Activated CD8-positive, alpha-beta memory T cell treated with anti-CD3 and anti-CD28 coated beads, Interleukin-2, amount 50 U/mL, for 24 hours (primary cell): Measurements from ENCODE around the gene PDIA2.

Experiments used
- DNase-seq: peaks from one replicate; pipeline ENCODE4 v3.0.0-alpha.2; 2020; ENCODE audit errors: extremely low read depth

PDIA2 gene

DNA sequence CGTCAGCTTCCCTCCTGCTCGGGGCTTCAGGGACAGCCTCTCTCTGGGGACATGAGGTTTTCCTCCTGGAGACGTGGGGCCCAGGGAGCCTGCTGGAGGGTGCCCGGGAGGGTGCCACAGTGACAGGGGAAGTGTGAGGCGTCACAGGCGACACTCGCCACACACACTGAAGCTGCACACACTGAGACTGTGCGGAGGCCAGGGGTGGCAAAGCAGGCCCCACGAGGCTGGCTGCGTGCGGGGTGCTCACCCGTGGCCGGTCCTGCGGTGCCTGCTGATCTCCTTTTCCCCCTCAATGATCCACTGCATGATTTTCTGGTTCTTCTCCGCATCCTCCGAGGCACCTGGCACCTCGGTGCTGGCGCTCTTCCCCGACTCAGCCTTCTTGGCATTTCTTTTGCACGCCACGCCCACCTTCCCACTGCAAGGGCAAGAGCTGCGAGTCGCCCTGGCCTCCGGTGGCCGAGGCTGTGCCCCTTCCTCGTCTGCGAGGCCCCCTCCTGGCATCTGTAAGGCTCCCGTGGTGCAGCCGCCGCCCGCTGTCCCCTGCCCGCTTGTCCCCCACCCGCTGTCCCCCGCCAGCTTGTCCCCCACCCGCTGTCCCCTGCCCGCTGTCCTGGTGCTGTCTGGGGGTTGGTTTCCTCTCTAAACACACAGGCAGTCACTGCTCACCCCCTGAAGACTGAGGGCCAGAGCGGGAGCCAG is 14.0 kb downstream of the PDIA2 start:
- DNase-seq, result no peak

DNA sequence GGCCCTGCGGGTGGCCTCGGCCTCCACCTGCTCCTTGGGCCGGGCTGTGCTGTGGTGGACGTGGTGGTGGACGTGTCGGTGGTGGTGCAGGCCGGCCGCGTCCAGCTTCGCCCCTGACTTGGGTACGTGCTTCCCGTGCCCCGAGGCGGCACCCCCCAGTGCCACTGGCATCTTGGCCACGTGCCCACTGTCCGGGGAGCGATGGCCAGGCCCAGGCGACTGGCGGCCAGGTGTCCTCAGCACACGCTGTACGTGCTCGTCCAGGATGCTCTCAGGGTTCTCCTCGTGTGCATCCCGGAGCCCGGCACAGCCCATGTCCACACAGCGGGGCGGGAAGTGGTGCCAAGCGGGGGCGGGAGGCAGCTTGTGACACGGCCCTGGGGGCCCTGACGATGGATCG is 14.9 kb downstream of the PDIA2 start:
- no peak for DNase-seq

DNA sequence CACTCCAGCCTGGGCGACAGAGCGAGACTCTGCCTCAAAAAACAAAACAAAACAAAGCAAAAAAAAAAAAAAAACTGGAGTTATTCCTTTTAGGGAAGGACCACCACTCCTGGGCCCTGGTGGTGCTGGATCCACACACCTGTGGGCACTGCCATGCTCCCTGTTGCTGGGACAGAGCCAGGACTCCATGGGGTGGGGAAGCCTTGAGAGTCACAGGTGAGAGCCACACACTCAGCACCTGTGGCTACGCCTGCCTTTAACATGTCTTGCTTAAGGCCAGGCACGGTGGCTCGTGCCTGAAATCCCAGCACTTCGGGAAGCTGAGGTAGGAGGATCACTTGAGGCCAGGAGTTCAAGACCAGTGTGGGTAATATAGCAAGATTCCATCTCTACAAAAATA is 18.3 kb downstream of the PDIA2 start:
- no peak for DNase-seq

DNA sequence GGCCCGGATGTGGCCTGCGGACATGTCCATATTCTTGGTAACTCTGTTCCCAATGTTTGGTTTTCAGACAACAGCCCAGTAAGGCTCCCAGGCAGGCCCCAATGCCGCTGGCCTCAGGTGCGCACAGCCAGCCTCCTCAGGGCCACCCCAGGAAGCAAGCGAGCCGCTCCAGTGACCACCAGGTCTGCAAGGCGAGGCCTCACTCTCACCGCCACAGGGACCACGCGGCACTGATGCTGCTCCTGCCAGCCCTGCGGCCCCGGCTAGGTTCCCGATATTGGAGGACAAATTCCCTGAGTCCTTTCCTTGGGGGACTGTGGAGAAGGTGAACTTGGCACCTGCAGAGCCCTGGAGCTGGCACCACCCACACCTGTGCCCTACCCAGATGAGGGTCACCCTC is 19.0 kb downstream of the PDIA2 start:
- no peak for DNase-seq

DNA sequence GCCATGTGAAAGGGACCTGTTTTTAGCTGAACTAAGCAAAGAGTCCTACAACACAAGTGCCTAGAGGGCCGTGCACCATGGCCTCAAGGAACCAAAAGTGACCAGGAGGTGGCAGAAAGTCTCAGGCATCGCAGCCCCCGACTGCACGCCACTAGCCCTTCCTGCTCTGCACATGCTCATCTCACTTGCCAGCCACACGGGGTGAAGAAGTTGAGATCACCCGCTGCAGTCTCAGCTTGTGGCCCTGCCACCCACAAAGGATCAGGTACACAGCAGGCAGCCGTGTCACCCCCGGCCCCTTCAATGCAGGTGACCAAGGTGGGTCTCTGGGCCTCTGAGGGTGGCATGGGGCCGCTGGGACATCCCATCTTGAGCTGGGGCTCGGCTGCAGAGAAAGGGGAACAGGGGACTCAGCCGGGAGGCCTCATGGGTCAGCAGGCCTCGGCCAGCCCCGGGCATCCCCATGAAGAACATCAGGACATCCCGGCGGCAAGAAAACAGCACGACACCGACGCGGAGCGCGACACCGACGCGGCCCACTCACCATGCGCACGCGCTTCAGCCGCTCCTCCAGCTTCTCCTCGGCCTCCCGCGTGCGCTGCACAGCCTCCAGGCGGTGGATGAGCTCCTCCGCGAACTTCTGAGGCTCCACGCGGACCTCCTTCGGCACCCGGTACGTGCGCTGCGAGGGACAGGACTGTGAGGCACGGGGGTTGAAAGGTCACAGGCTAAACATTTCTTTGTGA is 21.0 kb downstream of the PDIA2 start:
- no peak for DNase-seq

DNA sequence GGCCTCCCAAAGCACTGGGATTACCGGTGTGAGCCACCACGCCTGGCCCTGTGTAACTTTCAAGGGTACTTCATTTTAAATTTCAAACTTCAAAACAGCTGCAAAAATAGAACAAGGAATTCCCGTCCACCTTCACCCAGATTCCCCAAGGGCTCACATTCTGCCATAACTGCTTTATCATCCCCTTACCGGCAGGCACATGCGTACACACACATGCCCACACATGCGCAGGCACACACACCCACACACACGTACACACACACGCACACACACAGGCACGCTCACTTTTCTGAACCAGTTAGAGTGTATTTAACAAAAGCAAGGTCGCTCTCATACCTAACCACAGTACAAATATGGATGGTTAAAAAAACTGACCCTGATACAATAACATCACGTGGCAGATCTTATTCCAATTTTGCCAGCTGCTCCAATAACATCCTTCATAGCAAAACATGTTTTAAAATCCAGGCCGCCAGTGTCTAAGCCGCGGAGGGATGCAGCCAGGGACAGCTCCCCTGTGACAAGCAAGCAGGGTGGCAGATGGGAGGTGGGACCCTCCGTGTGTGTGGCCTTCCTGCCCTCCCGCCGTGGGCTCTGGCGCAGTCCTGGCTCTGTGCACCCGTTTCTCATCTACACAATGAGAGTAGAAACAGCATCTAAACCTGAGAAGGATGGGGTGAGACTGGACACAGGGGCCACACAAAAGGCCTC is 23.1 kb downstream of the PDIA2 start:
- DNase-seq, result no peak

DNA sequence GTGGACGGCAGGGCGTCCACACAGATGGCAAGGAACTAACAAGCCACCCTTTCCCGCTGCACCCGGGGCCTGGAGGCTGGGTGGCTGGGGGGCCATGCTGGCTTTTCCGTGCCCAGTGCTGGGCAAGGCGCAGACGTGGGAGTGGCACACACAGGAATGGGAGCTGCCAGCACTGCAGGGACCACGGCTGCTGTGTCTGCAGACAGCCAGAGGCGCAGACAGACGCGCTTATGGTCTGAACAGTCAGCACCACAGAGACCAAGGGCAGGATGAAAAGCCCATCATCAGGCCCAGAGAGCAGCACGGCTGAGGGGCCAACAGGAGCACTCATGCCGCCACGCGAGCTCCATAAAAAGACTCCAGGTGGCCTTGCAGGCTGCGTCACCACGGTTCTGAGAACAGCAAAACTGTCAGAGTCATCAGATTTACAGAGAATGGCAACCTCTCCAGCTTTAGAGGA is 24.0 kb downstream of the PDIA2 start:
- no peak for DNase-seq

DNA sequence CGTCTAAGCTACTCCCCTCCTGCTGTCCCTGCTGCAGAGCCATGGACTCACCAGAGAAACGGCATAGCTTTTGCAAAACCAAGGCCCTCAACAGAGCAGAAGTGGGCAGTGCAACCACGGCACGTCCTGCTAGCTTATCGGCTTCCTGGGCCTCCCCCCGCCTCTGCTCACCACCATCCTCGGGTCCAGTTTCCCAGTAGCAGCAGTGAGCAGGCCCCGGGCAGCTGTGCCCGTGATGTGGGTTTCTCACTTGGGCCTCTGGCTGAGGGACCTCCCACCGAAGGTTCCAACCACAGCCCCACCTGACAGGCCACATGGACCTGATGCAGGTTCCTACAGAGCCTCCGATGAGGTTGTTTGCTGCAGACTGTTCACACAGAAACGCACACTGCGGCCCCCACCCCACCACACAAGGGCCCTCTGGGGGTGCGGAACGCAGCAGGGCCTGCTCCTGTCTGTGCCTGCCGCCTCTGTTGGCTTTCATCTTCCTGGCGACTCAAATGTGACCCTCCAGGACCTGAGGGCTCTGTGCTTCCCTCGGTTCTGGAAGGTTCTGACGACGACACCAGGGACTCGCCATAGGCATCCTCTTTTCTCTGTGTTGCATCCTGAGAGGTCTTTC is 24.8 kb downstream of the PDIA2 start:
- no peak for DNase-seq

DNA sequence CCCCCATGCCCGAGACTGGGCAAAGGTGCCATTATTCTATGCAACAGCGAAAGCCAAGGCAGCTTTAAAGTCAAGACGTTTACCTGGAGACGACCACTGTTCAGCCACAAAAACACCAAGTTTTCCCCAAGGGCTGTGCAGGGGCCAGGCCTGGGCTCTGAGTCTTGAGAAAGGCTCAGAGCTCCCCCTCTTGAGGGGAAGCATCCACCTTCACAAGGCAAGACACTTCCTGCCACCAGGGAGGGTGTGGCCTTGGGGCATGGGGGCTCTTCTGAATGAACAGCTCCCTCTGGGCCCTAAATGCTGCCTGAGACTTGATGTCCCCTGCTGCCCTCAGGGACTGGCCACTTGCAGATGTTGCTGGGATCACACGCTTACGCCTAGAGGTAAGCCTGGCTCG is 26.5 kb downstream of the PDIA2 start:
- no peak for DNase-seq

DNA sequence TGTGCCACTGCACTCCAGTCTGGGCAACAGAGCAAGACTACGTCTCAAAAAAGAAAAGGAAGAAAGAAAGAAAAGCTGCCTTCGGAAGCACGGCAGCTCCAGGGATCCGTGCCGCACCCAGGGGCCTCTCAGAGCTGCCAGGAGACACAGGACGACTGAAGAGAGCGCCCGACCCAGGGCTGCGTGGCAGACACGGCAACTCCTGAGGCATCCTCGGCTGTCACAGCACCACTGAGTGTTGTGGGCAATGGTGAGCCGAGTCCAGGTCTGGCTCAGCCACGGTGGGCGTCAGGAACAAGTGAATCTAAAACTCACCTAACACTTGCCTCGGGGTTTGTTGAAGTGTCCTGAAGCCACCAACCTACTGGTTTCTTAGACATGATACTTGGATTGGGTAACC is 28.8 kb downstream of the PDIA2 start:
- DNase-seq, result no peak

DNA sequence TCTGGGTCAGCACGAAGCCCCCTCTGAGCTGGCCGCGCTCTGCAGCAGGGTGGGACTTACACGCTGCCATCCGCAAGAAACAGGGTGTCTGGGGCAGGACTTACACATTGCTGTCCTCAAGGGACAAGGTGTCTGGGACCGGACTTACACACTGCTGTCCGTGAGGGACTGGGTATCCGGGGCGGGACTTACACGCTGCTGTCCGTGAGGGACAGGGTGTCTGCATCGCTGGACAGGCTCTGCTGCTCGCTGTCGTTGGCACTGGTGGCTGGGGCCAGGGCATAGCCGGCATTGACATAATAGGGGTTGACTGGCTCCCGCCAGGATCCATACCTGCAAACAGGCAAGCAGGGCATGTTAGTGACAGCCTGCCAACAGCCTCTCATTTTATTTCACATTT is 31.4 kb downstream of the PDIA2 start:
- DNase-seq, result no peak

DNA sequence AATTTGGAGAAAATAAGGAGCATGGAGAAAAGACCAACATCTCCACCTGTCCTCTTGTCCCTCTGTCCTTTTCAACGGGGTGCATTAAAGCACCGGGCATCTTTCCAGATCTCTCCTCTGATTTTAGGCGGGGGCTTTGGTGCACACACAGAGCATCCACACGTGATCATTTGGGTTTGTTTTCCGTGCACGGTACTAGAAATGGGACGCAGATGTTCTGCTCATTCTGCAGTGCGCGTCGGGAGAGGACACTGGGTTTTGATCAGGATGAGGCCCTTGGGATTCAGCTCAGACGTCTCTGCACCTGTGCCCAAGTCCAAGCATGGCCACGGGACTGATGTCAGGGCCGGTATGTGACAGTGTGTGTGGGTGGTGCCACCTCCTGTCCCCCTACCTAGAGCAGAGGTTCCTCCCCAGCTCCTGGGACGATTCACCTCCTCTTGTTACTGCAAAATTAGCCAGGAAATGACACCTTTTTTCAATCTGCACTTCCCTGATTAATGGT is 31.9 kb downstream of the PDIA2 start:
- no peak for DNase-seq

DNA sequence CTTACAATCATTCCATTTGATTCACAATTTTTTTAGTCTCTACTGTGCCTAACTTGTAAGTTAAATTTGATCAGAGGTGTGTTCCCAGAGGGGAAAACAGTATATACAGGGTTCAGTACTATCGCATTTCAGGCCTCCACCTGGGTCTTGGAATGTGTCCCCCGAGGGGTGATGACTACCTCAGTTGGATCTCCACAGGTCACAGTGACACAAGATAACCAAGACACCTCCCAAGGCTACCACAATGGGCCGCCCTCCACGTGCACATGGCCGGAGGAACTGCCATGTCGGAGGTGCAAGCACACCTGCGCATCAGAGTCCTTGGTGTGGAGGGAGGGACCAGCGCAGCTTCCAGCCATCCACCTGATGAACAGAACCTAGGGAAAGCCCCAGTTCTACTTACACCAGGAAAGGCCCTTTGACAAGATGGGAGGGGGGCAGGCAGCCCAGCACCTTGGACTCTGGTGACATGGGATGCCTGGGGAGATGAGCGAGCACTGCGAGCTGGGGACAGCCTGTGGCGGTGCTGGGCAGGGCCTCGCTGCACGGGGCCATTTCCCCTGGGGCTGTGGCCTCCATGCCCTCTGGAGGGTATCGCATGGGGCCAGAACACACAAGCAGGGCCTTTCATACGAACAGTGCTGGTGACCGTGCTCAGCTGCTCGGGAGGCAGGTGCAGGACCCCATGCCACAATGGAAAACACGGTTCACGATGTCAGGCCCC is 33.9 kb downstream of the PDIA2 start:
- no peak for DNase-seq

DNA sequence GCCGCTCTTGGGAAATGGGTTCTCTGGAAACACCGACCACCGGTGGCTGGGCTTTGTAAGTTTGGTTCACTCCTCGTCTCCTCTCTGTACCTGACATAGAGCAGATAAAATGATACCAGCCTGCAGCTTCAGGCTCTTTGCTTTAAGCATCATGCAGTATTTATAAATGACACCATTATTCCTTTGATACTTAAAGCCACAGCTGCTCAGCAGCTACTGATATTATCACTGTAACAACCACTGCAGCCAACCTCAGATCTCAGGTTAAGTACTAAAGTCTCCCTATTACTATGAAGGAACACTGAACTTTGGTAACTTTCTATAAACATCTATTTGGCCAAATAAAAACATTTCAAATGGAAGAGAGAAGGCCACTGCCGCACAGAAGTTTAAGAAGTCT is 34.6 kb downstream of the PDIA2 start:
- DNase-seq, result no peak

DNA sequence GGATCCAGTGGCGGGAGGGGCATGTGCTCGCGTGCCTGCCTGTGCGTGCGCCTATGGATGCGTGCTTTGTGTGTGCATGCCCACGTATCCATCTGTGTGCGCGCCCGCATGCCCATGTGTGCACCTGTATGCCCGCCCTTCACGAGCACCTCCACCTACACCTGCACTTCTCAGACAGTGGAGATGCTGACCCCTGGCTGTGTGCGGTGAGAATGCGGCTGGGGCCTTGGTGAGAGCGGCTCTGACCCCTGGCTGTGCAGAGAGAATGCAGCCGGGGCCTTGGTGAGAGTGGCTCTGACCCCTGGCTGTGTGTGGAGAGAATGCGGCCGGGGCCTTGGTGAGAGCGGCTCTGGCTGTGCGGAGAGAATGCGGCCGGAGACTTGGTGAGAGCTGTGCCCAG is 35.7 kb downstream of the PDIA2 start:
- DNase-seq, result no peak

DNA sequence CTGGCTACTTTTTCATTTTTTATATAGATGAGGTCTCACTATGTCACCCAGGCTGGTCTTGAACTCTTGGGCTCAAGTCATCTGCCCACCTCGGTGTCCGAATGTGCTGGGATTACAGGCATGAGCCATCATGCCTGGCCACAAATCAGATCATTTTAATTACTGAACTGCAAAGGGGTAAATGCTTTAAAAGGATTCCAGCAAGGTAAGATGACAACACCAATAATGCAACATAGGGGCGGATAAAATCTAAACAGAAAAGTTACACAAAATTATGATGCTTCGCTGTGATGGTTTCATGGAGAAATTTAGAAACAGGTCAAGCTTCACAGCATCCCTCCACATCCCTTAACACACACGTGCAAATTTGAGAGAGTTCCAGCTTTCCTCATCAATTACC is 37.2 kb downstream of the PDIA2 start:
- DNase-seq, result no peak

DNA sequence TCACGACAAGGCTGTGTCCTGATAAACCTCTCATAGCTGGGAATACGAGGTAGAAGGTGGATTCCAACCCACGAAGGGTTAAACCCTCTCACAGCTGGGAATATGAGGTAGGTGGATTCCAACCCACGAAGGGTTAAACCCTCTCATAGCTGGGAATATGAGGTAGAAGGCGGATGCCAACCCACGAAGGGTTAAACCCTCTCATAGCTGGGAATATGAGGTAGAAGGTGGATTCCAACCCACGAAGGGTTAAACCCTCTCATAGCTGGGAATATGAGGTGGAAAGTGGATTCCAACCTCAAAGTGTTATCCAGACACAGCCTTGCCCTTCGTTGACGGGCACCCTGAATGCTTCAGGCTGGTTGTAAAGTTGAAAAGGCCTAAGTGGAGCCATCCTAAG is 38.6 kb downstream of the PDIA2 start:
- no peak for DNase-seq

DNA sequence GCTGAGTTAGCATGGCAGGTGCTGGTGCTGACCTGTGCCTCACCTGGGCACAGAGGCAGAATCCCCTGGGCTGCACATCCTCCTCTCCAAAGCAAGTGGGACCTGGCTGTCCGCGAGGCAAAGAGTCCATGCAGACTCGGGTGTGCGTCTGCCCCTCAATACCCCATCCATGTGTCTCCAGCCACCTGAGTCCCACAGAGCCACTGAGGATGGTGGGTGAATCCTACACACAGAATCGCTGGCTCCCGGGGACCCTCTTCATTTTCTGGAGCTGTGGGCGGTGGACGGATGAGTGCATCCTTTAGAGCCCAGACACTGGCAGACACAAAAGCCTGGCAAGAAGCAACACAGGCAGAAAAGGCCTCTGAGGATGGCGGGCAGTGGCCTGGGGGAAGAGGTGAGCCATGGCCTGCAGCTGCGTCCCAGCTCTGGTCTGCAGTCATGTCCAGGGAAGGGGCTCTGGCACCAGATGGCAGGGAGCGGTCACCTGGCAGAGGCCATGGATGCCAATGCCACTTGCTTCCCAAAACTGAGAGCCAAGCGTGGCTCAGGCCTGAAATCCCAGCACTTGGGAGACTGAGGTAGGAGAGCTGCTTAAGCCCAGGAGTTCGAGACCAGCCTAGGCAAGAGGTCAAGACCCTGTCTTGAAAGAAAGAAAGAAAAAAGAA is 39.6 kb downstream of the PDIA2 start:
- DNase-seq, result no peak

DNA sequence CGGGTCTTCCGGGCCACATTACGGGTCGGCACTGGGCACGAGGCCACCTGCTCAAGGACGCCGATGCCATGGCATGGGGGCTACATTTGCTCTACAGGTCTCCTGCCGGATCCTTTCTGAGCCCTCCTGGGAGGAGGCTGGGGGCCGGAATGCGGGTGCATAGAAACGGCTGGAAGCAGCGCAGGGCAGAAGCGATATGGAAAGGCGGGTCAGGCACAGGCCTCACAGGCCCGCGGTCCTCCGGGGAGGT is 41.2 kb downstream of the PDIA2 start:
- no peak for DNase-seq

DNA sequence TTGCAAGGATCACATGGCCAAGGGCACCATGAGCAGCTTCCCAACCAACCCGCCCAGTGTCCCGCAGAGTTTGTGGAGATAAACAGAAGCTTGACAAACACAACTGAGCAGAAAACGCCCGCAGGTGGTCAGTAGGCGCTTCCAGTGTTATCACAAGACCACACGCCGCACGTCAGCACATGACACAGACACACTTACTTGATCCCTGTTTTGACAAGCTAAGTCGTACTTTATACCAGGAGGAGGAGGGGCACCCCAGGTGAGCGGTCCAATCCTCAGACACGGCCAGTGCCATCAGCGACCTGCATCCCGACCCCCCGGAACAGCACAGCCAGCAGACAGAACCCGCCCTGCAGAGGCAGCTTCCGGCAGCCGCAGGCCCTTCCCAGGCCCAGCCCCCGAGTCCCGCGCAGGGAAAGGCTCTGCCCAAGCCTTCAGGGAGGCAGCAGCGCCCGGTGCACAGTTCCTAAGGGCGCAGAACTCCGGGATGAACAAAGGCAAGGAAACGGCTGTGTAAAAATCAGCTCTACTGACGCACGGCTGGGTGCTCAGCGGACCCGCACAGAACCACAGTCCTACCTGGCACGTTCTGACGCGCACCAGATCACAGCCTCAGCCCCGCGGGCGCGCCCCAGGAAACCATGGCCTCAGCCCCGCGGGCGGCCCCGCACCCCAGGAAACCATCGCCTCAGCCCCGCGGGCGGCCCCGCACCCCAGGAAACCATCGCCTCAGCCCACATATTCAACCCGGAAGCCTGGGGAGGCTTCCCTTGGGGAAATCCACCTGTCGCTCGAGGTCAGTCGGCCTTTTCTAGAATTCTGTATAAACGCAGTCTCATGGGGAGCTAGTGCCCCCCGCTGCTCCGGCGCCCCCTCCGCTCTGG is 41.7 kb downstream of the PDIA2 start:
- DNase-seq, result no peak
